H1 (cell line): Measurements from ENCODE around the gene MXD4. TPM values are rescaled to one million over a fixed set of nuclear protein-coding genes. Genes with fewer than 3 reads are reported as not detected.

ENCODE experiments used
- CBX5 ChIP-seq: fragments of 300-800, 300-1000 bp; sonication (generic); IDR thresholded peaks from 2 replicates; pipeline ENCODE4 v1.7.1; 2016; ENCODE audit warnings: antibody characterized with exemption, low read length, low read depth
- RFX5 ChIP-seq: IDR thresholded peaks from 2 replicates; pipeline ENCODE4 v1.6.1; 2011; ENCODE audit warnings: low read depth, low read length, improper control_type of control experiment, borderline replicate concordance
- TEAD4 ChIP-seq: IDR thresholded peaks from 2 replicates; pipeline ENCODE4 v1.6.1; 2012; ENCODE audit warnings: low read depth, low read length, inconsistent platforms, mixed read lengths
- YY1 ChIP-seq: IDR thresholded peaks from 2 replicates; pipeline ENCODE4 v1.6.1; 2011; ENCODE audit warnings: low read depth, mild to moderate bottlenecking, low read length
- polyA plus RNA-seq, 7 experiments: library from polyadenylated mRNA; depleted of rRNA in 3 of 7; stranded (reverse) in 5 of 7; unstranded in 2 of 7; fragments of >200 nt in 5 of 7; fragments of 200-250 nt in 2 of 7; gene quantifications; 1 replicate in 5 of 7; 2 replicates in 1 of 7; 4 replicates in 1 of 7; pipeline versions ENCODE4 v1.2.1 to v1.2.3, GENCODE V29; 2011 to 2013; ENCODE audit warnings: missing spikeins in 2 of 7, mixed read lengths in 2 of 7
- total RNA-seq: library from RNA; stranded (reverse); fragmentation: NEBNext Ultra II Directional; extraction: Animal tissue kit (Norgen Biotek cat#: 25700); gene quantifications from 2 replicates; pipeline ENCODE4 v1.2.1, GENCODE V29; 2021

The MXD4 gene
- total and polyA plus RNA-seq, 2 of the 8 experiments (the other 6 are each of a cell fraction or from before 2014, with no cell fraction given) = 18.0 to 20.8 TPM

- TF ChIP-seq RFX5 (no peak), CBX5 (no peak), YY1 (no peak), TEAD4 (no peak)
- TF ChIP-seq, all 59 proteins: peak for 0
Observed at GRCh38 chr4:2263926-2264321, 2.0 kb upstream of the MXD4 start (continued).
